Loucy (cell line): Measurements from ENCODE around the gene VTCN1.

ENCODE experiments used
- CTCF ChIP-seq: fragments of 200-600 bp; sonication (generic); conservative IDR thresholded peaks from 2 replicates; pipeline ENCODE4 v1.5.1; 2014; ENCODE audit warnings: mild to moderate bottlenecking, antibody characterized with exemption, low read length
- EZH2phosphoT487 ChIP-seq: fragments of 200-600 bp; IDR thresholded peaks from 2 replicates; pipeline ENCODE4 v1.6.1; 2018; ENCODE audit warnings: antibody characterized with exemption, mild to moderate bottlenecking, moderate library complexity, borderline replicate concordance

GRCh38 chr1:117113199-117113598 lies 97.5 kb downstream of the VTCN1 start:
- TF ChIP-seq CTCF = no peak
- TF ChIP-seq EZH2phosphoT487 = no peak
